Central memory CD4-positive, alpha-beta T cell (primary cell): Measurements from ENCODE around the gene PTPRR.

ENCODE experiments used
- DNase-seq: peaks from one replicate; pipeline ENCODE4 v3.0.0; 2022

Gene PTPRR

GRCh38 chr12:70910666-70911065 lies 9.9 kb downstream of the PTPRR start:
- DNase-seq = no peak

- no peak for DNase-seq
Measured at GRCh38 chr12:70908978-70909377, 11.6 kb downstream of the PTPRR start.

GRCh38 chr12:70907412-70907811 lies 13.1 kb downstream of the PTPRR start:
- DNase-seq = no peak

DNA sequence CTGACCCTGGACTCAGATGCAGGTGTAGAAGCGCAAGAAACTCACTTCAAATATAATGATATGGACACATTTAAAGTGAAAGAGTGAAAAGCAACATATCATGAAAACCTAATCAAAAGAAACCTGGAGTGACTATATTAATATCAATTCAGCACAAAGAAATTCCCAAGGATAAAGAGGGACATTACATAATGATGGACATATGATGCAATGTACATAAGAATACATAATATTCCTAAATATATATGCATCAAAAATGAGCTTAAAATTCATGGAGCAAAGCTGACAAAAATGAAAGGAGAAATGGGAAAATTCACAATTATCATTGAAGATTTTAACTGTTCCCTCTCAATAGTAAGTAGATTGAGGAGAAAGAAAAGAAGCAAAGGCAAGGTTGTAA lies 24.6 kb downstream of the PTPRR start:
- no peak for DNase-seq

DNA sequence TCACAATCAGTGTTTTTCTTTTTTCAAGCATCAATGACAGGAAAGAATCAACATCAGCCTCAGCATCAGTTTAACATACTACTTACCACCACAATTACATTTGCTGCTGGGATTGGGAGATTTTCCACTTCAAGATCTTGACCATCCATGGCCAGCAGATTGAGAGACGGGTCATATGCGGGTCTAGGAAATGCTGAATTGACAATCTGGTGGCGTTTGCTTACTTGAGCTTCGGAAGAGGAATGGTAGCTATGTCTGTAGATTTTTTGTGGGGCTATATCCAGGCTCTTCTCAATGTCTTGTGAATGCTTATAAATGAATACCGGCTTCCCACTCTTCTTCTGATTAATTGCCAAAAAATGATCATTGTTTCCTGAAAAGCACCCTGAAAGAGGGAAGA lies 27.9 kb downstream of the PTPRR start:
- no peak for DNase-seq

- no peak for DNase-seq
Measured at GRCh38 chr12:70890895-70891832, 29.4 kb downstream of the PTPRR start.

DNA sequence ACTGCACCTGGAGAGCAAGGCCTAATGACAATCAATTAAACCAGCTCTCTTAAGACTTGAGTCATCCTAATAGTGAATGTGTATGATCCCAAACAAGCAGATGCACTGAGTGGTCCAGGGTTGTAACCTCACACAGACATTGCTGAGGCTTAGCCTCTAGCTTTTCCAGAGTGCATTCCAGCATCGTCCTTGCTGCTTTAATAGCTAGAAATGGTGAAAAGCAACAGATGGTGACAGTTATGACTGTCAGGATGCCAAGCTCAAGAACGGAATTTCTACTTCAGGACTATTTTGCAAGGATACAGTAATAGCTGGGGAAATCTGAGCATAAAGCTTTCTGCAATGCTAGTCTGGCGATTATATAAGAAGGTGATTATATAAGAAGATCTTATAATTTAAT lies 34.6 kb downstream of the PTPRR start:
- DNase-seq = no peak

DNA sequence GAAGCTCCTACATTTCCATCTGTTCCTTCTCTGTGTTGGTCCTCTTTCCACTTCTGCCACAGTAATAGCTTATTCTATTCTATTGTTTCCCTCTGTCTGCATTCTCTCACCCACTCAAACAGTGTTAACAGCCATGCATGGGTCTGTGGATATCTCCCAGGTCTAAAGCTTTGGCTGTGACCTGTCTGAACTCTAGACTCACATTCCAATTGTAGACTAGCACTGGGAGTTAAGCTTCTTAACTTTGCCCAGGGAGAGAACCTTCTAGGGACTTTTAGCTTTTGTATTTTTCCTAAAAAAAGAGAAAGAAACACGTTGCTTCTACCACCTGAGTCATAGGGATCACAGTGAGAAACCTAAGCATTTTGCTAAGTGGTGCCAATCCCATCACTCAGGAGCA lies 36.7 kb downstream of the PTPRR start:
- DNase-seq = no peak

DNA sequence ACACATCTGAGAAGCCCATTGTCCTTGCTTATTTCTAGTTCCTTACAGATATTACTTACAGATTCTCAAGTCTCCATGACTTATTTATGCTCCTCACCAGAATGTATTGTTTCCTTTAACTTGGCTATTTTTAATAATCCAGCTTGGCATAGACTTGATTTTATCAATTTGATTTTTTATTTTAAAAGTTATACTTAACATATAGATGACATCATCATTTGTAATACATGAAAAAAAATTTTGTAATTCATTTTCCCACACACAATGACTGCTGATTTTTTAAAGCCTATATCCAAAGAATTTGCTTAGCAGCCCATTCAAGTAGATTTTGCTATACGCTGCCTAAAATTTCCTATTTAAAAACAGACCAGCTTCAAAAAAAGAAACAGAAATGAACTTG lies 39.8 kb downstream of the PTPRR start:
- no peak for DNase-seq

DNA sequence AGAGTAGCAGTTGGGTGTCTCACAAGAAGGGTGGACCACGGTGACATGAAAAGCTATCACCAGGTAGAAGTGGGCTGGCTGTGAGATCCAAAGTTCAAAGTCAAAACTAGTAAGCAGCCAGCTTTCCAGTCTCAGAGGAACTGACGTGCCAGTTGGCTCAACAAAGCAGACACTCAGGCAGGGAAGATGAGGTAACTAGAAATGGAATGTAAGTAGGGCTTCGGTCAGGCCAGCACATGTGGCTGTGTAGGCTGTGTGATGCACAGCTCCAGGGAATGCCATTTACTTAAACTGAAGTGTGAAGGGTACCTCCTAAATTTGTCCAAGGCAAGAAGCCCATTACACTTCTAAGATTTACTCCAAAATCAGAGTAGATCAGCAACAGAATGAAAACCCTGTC lies 43.6 kb downstream of the PTPRR start:
- no peak for DNase-seq

- DNase-seq = no peak
Measured at GRCh38 chr12:70875628-70876027, 44.9 kb downstream of the PTPRR start.

DNA sequence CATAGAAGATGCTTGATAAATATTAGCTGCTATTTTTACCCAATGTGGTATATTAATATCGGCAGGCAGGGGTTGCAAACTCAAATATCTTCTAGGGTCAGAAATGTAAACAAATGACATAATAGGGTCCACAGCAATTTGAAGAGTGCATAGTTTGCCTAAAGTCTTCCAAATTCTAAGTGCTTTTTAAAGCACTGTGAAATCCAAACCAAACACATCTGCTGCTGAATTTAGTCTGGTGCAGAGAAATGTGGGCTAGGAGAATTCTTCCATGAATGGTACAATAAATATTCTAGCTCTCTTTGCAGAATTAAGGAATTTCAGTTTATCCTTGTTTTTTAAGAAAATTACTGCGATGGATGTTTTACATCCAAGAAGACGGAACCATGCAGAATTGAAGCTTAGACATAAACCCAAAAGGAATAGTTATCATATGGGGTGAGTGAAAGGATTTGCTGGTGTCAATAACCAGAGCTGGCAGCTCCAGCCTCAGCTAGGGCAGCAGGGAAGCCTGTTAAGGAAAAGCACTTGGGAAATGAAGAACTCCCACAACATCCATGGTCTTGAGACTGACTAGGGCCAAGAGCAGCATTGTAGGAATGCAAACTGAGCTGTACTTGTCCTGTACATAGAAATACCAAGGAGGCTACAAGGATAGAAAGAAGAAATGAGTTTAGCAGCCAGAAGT lies 65.5 kb downstream of the PTPRR start:
- no peak for DNase-seq

DNA sequence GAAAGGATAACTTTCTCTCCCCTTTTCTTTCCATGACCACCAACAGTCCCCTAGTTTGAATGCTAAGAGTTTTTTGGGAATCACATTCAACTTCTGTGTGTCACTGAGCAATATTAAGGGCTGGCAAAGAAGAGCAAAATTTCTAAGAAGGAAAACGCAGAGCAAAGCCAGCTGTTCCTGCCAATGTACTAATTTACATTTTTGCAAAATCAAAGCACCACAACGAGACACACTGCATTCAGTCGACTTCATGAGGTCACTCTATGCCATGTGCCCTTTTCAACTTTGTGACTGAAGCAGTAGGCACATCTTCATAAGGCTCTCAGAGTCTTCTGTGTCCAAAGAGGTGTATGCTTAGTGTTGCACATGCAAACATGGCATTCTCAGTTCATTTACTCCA lies 66.4 kb downstream of the PTPRR start:
- DNase-seq = no peak

DNA sequence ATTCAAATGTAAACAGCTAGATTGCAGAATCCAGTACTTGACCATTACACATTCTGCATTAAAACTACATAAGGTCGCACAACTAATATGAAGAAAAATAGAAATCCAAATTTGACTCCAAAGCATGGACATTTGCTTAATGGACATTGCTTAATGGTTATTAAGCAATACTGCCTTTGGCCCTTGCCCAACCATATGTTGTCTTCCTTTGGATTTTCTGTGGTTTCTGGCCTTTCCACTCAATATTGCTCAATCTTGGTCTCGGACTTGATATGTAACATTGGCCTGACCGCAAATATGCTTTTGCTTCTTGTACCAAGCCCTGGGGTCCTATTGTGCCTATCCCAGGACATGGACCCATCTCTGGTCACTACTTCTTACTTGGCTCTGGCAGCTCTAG lies 67.2 kb downstream of the PTPRR start:
- DNase-seq = no peak

DNA sequence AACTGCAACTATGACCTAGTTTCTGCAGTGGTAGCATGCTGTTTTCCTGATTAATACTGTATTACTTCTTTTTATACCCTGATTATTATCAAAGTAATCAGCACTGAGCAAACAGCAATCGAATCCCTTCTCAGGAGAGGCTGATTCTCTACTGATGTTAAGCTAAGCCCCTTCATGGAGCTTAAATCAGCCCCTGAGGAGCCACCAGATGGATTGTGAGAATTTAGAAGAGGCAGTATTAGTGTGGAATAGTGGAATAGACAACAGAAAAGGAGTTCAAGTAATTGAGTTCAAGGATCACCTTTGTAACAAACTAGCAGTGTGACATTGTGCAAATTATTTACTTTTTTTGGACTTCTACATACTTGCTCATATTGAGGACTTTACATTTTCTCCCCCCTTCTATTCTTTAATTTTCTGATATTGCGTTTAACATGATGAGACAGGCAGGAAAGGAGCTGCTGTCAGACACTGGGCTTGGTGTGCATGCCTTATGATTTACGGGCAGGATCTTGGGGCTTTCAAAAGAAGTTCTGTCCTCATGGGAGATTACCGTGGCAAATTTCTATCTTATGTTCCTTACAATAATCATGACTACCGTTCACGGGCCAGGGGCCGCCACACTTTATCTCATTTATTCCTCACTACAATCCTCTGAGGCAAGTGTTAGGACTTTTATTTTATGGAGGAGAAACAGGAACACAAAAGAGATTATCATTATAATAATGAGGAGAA lies 68.0 kb downstream of the PTPRR start:
- DNase-seq = no peak

DNA sequence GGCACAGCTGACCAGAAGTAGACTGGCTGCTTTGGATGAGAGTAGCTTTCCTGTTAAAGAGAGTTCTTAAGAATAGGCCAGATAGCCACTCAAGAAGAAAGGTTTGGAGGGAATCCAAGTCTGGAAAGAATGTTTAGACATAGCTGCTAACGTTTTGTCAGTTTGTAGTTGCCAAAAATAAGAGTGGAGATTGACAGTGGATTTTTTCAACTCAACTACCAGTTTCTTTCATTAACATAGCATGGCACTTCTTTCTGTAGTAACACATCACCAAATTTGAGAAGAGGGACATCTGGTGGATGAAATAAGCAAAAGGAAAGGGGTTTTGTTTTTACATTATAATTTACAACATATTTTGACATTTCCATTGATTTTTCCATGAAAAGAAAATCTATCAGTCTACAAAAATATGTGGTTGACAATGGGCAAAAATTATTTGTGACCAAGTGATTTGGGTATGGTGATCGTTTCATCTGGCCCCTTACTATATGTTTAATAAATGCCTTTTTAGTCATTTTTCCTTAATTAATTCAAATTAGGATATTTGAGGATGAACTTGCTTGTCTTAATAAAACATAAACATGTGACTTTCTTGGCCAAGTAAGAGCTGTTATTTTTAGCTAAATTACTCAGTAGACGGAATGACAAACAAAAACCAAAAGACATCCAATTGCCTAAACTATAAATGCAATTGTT lies 71.1 kb downstream of the PTPRR start:
- DNase-seq = no peak

DNA sequence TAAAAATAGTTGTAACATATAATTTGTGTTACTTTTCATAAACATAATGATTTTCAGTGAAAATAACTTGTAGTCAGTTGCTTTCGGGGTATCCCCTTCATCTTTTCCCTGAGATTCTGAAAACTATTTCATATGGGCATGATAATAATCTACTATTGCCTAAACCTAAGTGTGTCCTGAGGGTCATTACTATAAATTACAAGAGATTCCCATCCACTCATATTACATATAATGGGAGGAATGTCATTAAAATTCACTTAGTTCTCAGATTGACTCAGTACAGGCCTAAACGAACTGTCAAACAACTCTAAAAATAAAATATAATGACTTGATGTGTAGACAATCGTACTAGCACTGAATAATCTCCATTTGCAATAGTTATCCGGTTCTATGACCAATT lies 72.7 kb downstream of the PTPRR start:
- DNase-seq = no peak

DNA sequence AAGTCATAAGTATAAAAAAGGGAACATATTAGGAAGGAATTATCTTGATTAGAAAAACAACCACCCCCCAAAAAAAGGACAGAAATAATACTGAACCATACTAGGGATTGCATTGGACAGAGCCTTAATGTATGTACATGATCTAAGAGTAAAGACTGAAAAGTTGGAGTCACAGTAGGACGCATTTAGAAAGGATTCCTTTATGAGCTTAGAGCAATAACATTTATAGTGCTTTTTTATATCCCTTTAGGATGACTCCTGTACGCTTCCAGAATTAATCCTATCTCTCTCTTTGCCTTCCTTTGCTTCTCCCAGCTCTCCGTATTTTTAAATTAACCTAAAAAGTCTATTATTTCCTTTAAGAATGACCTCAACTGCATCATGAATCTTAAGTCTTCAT lies 75.3 kb downstream of the PTPRR start:
- DNase-seq = no peak

DNA sequence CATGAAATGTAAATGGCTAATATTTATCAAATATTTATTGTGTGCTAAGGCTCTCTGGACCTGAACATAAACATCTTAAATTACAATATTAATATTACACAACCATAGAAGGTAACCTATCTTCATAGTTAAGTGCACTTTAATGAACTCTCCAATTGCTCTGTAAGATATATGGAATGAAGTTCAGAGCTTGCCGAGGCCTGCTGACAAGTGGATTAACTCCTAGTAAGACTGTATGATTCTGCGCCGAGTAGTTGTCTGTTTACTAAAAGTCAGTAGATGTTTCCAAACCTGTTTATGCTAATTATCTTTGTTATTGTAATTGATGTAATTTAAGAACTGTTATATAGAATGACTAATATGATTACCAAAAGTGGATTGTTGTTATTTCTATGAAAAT lies 77.2 kb downstream of the PTPRR start:
- no peak for DNase-seq

DNA sequence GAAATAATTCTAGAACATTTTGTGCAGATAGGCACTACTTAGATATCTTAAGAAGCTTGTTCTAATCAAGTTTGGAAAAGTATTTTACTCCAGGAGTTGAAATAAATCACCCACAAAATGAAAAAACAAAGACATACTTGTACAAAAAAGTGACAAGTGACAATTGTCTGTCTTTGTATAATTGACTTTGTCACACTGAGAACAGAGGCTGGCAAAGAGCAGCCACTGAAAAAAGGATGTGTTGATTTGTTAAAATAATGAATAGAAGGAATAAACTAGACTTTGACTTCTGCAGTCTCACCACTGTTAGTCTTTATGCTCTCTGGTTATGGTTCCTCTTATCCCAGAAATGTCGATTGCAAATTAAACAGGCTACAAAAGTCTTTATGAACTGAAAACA lies 77.6 kb downstream of the PTPRR start:
- DNase-seq = no peak

- DNase-seq = no peak
Measured at GRCh38 chr12:70842136-70842535, 78.4 kb downstream of the PTPRR start.

GRCh38 chr12:70840656-70841350 lies 79.7 kb downstream of the PTPRR start:
- DNase-seq = no peak
